Fibroblast of lung (primary cell): ENCODE measurements around the gene TRAPPC14. TPM values are rescaled to one million over a fixed set of nuclear protein-coding genes. Genes with fewer than 3 reads are reported as not detected.
A peak's percentile ranks its signal among the peaks of the same experiment; 100 is the strongest.

ENCODE experiments used
- DNase-seq, 2 donors: peaks; one replicate each; pipeline versions ENCODE4 v3.0.0 to v3.0.0-alpha.2; 2010; ENCODE audit warnings: low read depth in 2 of 2
- H2AFZ ChIP-seq: 2 replicates; pipeline ENCODE4 v1.5.1; 2012; ENCODE audit warnings: low read length, control low read depth, inconsistent platforms
- H3K27ac ChIP-seq: 2 replicates; pipeline ENCODE4 v1.5.1; 2011; ENCODE audit warnings: low read length, control low read depth; ENCODE audit not compliant: insufficient read depth
- H3K27me3 ChIP-seq: 2 replicates; pipeline ENCODE4 v1.5.1; 2011; ENCODE audit warnings: mild to moderate bottlenecking, low read length; ENCODE audit not compliant: control insufficient read depth, insufficient read depth
- H3K36me3 ChIP-seq: 2 replicates; pipeline ENCODE4 v1.5.1; 2011; ENCODE audit warnings: low read length; ENCODE audit not compliant: control insufficient read depth, insufficient read depth
- H3K4me1 ChIP-seq: 2 replicates; pipeline ENCODE4 v1.5.1; 2011; ENCODE audit warnings: low read length; ENCODE audit not compliant: control insufficient read depth, insufficient read depth; ENCODE audit errors: extremely low read depth
- H3K4me2 ChIP-seq: 2 replicates; pipeline ENCODE4 v1.5.1; 2011; ENCODE audit warnings: low read length, control low read depth; ENCODE audit not compliant: insufficient read depth; ENCODE audit errors: extremely low read depth
- H3K4me3 ChIP-seq, 4 experiments: fragments of 200-600 bp in 1 of 4; sonication (generic) in 1 of 4; replicated peaks in 1 of 4; 2 replicates each; pipeline ENCODE4 v1.5.1; 2011 to 2016; ENCODE audit warnings: low read length in 4 of 4, low read depth in 3 of 4, mild to moderate bottlenecking in 3 of 4, control low read depth in 2 of 4, inconsistent platforms in 1 of 4, mixed read lengths in 1 of 4; ENCODE audit not compliant: insufficient read depth in 1 of 4; ENCODE audit errors: control extremely low read depth in 1 of 4
- H3K79me2 ChIP-seq: 2 replicates; pipeline ENCODE4 v1.5.1; 2012; ENCODE audit warnings: mild to moderate bottlenecking, low read length, inconsistent platforms; ENCODE audit not compliant: control insufficient read depth, insufficient read depth
- H3K9ac ChIP-seq: 2 replicates; pipeline ENCODE4 v1.5.1; 2011; ENCODE audit warnings: mild to moderate bottlenecking, low read length, control low read depth; ENCODE audit not compliant: insufficient read depth
- H3K9me3 ChIP-seq: 2 replicates; pipeline ENCODE4 v1.5.1; 2012; ENCODE audit warnings: low read depth, low read length; ENCODE audit not compliant: control insufficient read depth, insufficient read depth
- H4K20me1 ChIP-seq: 2 replicates; pipeline ENCODE4 v1.5.1; 2011; ENCODE audit warnings: low read length; ENCODE audit not compliant: control insufficient read depth, insufficient read depth; ENCODE audit errors: extremely low read depth
- CTCF ChIP-seq, 2 donors: IDR thresholded peaks in 1 of 2; conservative IDR thresholded peaks in 1 of 2; 1 replicate in 1 of 2; 2 replicates in 1 of 2; pipeline ENCODE4 v1.5.1; 2011 to 2012; ENCODE audit warnings: low read length in 2 of 2, control low read depth in 1 of 2, inconsistent platforms in 1 of 2, low read depth in 1 of 2, mild to moderate bottlenecking in 1 of 2
- EZH2 ChIP-seq: IDR thresholded peaks from 2 replicates; pipeline ENCODE4 v1.5.1; 2012; ENCODE audit warnings: low read length, control low read depth, mild to moderate bottlenecking; ENCODE audit errors: missing control alignments
- polyA plus RNA-seq, 2 donors: library from polyadenylated mRNA; depleted of rRNA in 1 of 2; stranded (reverse) in 1 of 2; unstranded in 1 of 2; fragments of >200 nt; gene quantifications; 2 replicates each; pipeline ENCODE4 v1.2.1, GENCODE V29; 2011 to 2012; ENCODE audit warnings: missing spikeins in 1 of 2
- total RNA-seq: library from RNA; depleted of rRNA; stranded (reverse); fragments of >200 nt; gene quantifications from 2 replicates; pipeline ENCODE4 v1.2.1, GENCODE V29; 2014

TRAPPC14 gene
- total and polyA plus RNA-seq, 2 donors (not counting 1 experiment from before 2014, with no cell fraction given): 1.9 to 5.9 TPM

- DNase-seq: no peak
- Histone ChIP-seq H3K9ac (no peak overlapping the region), H2AFZ (no peak overlapping the region), H3K27ac (no peak overlapping the region), H4K20me1 (no peaks in the 10 kb centered on the region), H3K9me3 (no peaks in the 10 kb centered on the region), H3K36me3 (peaks cover 19% of the 10 kb centered on the region), H3K4me1 (peaks cover 4% of the 10 kb centered on the region), H3K79me2 (peaks cover 8% of the 10 kb centered on the region), H3K4me3 (peak overlapping the region in 2 of 4 experiments; percentile 69 to 84), H3K4me2 (no peak overlapping the region), H3K27me3 (no peaks in the 10 kb centered on the region)
- no peak for TF ChIP-seq EZH2
- peak in 1 of 2 donors; percentile 0 for TF ChIP-seq CTCF (conservative IDR thresholded peaks at IDR 0.05 in 1 of 2, IDR thresholded peaks at IDR 0.05 in 1 of 2; ENCODE audit: low read depth in 1 of 2, low read length in 2 of 2)
Measured at GRCh38 chr7:100157069-100157333, 1.5 kb downstream of the TRAPPC14 start.

GRCh38 chr7:100156331-100157068, 2.0 kb downstream of the TRAPPC14 start:
- H3K79me2 ChIP-seq: peaks cover 8% of the 10 kb centered on the region
- H2AFZ ChIP-seq: no peak overlapping the region
- no peak overlapping the region for H3K4me2 ChIP-seq
- H3K27ac ChIP-seq: no peak overlapping the region
- H4K20me1 ChIP-seq: no peaks in the 10 kb centered on the region
- no peaks in the 10 kb centered on the region for H3K27me3 ChIP-seq
- no peak for DNase-seq
- no peaks in the 10 kb centered on the region for H3K9me3 ChIP-seq
- peaks cover 4% of the 10 kb centered on the region for H3K4me1 ChIP-seq
- TF ChIP-seq CTCF (conservative IDR thresholded peaks at IDR 0.05 in 1 of 2, IDR thresholded peaks at IDR 0.05 in 1 of 2; ENCODE audit: low read depth in 1 of 2, low read length in 2 of 2) (no peak), EZH2 (no peak)
- H3K4me3 ChIP-seq: no peak overlapping the region
- peaks cover 19% of the 10 kb centered on the region for H3K36me3 ChIP-seq
- no peak overlapping the region for H3K9ac ChIP-seq

GRCh38 chr7:100155553-100156317, 2.8 kb downstream of the TRAPPC14 start:
- TF ChIP-seq CTCF (conservative IDR thresholded peaks at IDR 0.05 in 1 of 2, IDR thresholded peaks at IDR 0.05 in 1 of 2; ENCODE audit: low read depth in 1 of 2, low read length in 2 of 2): no peak
- no peak for TF ChIP-seq EZH2
- Histone ChIP-seq H3K4me2 (no peak overlapping the region), H3K36me3 (peaks cover 19% of the 10 kb centered on the region), H4K20me1 (no peaks in the 10 kb centered on the region), H3K79me2 (peaks cover 8% of the 10 kb centered on the region), H3K27ac (no peak overlapping the region), H2AFZ (no peak overlapping the region), H3K4me1 (peaks cover 4% of the 10 kb centered on the region), H3K9ac (no peak overlapping the region), H3K27me3 (no peaks in the 10 kb centered on the region), H3K9me3 (no peaks in the 10 kb centered on the region), H3K4me3 (no peak overlapping the region)
- no peak for DNase-seq
